DMS114 treated with DMSO at 0.1 percent for 48 hours (cell line): ENCODE measurements around the gene KRT33A.
"Not testable (repeated sequence)": the region's sequence is repeated elsewhere in the genome, so short reads cannot be mapped to it uniquely, and the experiment has no call there.

Experiments
- DNase-seq: peaks from one replicate; lab custom pipeline; 2025; ENCODE audit not compliant: unreplicated experiment; lab: John Stamatoyannopoulos, UW

Gene KRT33A

DNA sequence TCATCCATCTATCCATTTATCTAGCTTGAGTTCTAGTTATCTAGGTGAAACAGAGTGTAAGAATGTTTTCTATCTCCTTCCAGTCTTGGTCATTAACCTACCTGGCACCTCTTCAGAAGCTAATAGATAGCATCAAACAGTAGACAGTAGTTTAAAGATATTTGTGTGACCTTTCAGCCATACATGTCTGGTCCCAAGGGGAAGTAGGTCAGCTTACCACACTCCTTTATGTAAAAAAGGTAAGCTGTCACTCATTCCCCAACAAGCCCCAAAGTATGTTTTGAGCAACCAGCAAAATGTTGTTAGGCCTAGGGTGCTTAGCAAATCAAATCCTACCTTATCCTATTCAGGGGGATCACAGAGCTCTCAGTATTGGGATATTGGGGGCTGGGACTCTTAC lies 15.4 kb upstream of the KRT33A start:
- no peak for DNase-seq

DNA sequence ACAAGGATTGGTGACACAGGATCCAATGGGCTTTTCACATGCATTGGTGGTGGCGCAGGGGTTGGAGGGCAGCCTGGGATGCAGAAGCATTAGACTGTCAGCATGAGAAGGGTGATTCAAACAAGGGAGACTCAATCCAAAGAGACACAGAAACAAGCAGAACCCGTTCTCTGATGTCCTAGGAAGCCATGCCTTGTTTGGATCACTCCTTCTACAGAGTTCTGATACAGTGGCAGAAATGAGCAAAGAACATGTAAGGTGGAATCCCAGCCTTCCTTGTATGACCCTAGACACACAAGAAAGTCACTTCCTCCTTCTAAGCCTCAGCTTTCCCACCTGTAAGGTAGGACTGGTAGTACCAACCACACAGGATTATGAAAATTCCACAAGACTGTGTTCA lies 13.3 kb upstream of the KRT33A start:
- DNase-seq = no peak

DNA sequence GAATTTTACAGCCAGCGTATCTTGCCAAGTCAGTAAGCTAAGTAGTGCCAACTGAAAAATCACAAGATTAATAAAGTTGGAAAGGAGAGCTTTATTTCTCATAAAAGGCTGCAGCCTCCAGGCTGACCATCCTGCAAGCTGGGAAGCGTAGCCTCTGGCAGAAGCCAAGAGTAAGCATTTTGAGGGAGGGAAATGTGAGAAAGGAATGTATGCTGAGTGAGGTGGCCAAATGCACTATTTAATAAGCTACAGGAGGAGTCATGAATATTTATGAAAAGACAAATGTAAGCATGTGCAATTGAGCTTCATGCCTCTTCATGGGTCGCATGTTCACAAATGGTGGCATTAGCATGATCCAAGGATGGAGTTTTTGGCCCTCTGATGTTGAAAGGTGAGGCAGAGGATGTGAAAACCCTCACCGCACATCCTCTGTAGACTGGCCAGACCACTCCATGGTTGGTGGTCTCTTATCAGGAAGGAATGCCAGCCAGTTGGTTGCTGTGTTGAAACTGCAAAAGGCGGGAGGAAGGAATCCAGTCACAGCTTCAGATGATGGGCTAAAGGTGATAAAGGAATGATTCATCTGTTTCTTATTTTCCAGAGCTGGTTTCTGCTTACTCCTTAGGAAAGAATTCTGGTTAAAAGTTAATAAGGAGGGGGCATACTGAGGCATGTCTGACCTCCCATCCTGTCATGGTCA lies 9.8 kb upstream of the KRT33A start:
- no peak for DNase-seq

DNA sequence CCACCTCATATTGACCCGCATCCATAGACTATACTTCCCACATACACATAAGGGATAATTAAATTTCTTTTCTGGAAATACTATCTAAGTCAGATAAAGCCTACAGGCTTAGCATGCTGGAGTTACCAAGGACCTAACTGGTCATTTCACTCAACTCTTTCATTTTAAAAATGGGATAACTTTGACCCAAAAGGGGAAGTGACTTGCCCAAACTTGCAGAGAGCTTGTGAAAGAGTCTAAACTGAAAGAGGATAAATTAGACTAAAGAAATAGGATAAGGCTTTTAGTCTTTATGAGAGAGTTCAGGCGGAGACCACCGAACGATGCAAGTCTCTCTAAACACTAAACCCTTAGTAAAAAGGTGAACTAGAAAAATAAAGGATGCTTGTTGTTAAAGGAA lies 3.9 kb upstream of the KRT33A start:
- no peak for DNase-seq

DNA sequence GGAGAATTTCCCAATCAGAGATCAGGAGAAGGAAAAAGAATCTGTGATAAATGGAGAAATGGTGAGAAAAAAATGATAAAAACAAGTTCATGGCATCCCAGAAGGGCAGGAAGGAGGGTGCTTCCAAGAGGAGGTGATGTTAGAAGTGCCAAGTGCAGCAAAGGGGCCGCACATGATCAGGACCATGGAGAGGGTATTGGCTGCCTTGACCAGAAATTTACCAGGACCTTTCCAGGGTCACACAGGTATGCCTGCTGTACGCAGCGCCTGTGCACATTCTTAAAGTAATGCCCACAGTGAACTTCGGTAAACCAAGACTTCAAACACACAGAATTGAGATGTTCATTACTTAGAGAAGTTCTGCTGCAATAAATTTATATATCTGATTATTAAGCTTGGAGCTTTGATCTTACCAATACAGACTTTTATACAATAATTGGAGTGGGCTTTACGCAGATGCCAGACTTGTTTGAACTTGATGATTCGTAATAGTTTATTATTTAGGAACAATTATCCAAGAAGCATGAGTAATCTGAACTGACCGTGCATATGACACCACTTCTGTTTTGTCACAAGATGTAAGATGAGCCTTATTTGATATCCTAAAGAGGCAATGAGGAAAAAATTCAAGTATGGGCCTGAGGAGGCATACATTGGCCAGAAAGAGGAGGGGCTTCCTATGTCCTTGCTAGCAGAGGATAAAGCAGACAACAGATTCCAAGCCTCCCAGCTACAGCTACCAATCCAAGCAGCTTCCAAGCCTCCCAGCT lies 2.2 kb upstream of the KRT33A start:
- DNase-seq = no peak

DNA sequence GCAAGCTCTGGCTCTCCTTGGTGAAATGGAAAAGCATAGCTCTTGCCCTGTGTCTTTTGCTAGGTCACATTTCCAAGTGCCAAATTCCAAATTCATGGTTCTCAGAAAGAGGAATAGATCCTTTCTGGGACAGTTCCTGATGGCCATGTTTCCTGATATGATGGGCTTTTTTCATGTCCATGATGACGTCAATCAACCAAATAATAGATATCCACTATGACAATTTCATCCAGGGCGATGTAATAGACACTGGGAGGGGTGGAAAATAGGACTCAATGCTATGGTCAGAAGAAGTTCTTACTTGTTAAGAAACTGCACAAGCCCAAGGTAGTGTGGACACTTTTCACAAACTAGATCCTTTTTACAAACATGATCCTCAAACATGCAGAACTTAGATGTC lies 549 bp upstream of the KRT33A start:
- DNase-seq = no peak

DNA sequence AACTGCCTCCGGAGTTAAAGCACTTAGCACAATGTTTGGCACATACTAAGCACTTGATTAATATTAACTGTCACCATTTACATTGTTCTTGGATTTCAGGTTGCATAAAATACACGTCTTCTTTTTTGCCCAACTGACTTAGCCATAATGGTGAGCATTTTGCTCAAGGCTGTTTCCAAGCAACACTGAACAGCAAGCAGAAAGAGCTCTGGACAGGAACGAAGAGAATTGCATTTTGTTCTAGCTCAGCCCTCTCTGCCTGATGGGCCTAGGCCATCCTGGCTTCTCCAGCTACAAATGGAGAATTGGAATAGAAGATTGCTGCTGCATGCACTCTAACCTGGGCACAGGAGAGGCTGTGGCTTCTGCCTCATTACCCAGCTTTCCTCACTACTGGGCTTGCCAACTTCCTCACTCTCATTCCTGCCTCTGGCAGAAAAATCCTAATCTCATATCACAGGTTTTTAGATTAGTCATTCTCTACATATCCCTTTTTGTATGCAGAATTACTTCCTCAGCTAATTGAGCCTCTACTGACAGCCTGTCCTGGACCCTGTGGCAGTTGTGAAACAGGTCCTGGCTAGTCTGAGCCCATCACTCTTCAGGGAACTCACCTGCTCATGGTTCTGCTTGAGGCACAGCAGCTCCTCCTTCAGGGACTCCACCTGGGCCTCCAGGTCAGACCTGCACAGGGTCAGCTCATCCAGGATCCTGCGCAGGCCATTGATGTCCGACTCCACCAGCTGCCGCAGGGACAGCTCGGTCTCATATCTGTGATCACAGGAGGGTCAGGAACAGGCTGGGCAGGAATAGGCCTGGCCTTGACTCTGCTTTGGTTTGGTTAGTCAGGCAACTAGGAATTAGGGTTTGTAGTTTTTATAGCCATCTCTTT lies 2.5 kb downstream of the KRT33A start:
- DNase-seq = no peak

DNA sequence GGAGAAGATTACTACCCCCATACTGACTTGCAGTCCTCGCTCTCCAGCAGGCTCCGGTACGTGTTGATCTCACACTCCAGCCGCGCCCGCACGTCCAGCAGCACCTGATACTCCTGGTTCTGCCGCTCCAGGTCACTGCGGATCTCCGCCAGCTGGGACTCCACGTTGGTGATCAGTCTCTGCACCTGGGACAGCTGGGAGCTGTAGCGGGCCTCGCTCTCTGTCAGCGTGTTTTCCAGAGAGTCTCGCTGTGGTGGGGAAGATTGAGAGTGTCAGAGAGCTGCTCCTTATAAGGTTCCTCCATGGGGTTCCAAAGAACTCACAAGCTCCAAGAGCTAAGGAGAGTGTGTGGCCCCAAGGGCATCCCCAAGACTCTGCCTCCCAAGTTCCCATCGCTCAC lies 4.2 kb downstream of the KRT33A start:
- DNase-seq = not testable (repeated sequence)

DNA sequence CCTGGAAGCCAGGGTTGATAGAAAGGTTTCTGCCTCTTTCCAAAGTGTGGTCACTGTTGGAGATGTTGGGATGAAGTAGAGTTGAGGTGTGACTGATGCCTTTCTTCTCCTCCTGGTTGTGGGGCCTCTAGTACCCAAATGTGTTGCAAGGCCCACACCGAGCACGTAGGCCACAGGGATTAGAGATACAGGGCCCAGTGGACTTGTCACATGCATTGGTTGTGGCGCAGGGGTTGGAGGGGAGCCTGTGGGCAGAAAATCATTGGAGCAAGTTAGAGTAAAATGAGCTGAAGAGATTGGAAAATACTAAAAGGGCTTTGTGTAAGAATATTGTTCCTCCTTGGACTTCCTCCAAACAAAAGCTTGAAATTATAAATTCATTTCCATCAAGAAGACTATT lies 4.6 kb downstream of the KRT33A start:
- no peak for DNase-seq

DNA sequence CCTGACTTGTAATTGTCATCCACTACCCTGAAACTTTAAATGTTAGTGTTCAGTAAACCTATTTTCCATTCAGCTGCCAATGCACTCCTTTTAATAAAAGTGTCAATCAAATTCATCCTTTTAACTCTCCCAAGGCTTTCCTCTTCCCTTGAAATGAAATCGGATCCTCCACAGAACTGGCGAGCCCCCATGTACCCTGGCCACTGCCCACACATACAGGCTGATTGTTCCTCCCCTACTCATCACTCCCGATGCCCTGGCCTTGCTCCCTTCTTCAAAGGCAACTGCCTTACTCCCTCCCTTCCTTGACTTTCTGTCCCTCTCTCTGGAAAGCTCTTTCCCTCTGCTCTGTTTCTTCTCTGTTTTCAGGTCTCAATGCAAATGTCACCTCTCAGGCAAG lies 7.6 kb downstream of the KRT33A start:
- DNase-seq = no peak

DNA sequence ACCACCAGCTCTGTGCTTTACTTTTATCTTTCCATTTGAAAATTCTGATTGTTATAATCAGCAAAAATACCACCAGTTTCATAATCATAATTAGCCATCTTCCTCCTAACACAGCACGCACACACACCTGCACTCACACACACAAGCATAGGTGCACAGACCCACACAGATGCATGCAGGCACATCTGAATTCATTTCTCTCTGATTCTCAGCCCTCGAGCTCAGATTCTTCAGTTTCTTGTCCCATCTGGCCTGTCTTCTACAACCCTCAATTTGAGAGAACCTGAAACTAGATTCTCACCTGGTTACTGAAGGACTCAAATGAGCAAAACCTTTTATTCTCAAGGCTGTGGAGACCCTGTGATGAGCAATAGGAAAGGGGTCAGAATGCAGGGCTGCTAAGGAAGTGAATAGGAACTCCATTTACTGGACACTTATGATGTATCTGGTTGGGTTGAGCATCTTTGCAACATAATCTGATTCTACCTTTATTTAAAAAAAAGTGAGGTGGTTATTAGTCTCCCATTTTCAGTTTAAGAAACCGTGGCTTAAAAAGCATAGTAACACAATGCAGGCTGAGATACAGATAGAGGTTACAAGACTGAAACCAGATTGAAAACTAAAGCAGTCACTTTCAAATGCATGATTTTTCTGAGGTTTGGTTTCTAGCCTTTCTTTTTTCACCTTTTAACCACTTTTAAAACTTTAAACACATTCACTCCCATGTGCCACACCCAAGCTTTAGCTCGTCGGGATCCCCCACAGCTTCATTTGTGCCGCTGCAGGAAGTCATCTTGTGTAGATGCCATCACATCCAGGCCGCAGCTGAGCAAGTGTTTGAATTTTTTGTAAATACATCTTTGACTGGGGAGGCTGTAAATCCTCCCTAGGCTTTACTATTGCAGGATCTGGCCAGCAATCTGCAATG lies 9.4 kb downstream of the KRT33A start:
- DNase-seq = no peak

DNA sequence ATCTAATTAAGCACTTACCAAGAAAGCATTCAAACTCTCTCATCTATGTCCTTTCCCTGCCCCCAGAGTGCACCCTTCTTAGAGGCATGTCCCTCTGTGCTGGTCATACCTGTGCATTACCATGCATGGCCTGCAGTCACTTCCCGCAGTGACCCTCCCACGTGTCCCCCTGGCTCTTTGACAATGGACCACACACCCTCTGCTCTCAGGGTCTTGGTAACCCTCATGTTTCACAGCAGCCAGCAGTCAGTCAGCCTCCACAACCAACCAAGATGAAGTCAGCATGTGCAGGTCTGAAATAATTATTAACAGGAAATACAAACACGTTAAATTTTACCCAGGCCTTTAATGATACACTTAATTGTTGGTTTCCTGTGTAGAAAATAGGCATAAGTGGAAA lies 10.1 kb downstream of the KRT33A start:
- no peak for DNase-seq

DNA sequence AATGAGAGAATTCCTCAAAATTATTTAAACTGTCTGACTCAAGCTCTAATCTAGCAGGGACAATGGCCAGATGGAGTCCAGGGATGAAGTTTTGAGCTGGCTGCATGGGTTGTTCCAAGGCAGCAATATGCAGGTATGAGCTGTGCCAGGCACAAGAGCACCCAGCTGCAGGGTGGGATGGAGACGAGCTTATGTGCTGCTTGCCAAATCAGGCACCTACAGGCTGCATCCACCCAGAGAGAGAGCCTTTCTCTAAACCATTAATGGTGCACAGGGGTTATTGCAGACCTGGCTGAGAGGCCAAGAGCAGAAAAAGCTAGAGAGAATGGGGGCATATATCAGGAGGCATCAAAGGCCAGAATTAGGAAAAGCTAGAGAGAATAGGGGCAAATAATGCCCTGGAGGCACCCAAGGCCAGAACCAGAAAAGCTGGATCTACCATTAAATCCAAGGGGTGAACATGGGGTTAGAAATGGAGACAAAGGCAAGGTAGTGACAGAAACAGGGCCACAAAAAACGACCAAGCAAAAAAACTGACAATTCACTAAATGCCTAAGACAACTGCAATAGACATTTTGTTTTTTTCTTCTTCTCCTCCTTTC lies 11.0 kb downstream of the KRT33A start:
- no peak for DNase-seq

DNA sequence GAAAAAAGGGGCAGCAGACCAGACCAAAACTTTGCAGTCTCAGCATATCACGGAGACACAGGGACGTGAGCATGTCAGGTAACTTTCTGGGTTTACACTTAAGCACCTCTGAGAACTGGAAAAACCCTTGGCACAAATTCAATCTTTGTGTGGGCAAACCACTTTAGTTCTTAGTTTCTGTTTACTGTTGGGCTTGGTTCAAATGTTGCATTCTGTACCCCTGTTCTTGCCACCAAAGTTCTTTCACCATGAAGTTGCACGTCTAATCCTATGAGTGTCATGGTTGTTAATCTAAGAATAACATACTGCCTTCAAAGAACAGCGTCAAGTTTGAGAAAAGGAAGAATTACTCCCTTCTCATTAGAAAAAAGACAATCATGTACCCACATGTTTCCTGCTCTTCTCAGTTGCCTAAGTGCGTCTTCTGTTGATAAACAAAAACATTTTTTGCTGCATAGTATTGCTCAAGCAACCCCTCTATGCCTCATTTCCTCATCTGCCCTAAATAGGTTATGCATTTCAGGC lies 11.6 kb downstream of the KRT33A start:
- no peak for DNase-seq

DNA sequence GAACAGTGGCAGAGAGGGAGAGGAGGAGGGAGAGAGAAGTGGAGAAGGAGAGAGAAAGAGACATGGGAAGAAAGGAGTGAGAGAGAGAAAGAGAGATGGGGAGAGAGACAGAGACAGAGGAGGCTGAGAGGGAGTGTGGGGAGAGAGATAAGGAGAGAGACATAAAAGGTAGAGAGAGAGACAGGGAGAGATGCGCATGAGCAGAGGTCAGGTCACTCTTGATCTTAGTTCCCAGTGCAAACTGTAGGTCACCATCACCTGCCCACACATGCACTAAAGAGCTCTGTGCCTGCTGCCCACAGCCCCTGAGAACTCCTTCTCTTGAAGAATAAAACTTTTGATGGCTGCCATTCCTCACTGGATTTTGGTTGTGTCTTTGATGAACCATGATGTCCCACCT lies 14.9 kb downstream of the KRT33A start:
- no peak for DNase-seq

DNA sequence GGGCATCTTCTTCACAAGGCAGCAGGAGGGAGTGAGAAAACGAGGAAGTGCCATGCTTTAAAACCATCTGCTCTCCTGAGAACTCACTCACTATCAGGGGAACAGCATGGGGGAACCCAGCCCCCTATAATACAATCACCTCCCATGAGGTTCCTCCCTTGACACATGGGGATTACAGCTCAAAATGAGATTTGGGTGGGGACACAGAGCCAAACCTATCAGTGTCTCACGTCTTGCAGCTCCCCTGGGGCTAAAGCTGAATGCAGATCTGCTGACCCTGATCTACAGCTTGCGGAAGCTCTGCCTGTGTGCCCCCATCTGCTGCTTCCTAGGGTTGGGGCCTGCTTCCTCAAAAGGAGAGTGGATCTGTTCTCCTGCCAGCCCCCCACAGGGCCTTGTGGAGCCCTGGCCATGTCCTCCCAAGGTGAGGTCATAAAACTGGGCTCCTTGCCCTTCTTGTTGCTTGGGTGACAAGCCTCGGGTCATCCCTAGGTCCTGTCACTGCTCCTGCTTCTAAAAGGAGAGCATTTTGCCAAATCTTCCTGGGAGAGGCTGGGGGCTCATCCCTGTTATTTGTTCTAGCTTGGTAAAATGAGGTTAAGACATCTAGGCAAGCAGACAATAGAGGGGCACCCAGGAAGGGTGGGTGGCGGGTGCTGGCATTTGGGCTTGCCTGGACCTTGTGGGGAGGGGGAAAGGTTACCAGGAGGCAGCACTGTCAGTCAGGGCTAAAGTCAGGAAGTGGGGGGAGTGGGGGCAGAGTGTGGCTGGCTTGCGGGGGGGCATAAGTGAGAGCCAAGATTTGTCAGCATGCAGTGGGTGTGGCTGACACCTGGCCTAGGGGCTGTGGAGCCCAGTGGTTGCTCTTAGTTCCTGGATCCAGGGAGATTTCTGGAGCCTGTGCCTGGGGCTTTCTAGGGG lies 16.0 kb downstream of the KRT33A start:
- DNase-seq = no peak

DNA sequence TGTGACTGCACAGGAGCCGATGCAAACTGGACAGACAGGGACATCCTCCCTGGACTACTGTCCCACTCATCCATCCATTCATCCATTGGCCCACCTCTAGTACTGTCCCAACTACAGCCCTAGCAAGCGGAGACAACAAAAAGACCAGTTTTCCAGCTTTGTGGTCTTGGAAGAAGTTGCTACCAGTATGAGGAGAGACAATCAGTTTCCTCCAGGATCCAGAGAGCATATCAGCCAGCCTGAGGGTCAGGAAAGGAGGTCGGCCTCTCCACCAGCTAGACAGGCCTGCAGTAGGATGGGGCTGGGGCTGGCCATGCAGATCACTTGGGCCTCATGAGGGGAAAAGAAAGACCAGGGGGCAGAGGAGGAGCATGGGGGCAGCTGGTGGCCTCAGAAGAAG lies 16.8 kb downstream of the KRT33A start:
- no peak for DNase-seq

DNA sequence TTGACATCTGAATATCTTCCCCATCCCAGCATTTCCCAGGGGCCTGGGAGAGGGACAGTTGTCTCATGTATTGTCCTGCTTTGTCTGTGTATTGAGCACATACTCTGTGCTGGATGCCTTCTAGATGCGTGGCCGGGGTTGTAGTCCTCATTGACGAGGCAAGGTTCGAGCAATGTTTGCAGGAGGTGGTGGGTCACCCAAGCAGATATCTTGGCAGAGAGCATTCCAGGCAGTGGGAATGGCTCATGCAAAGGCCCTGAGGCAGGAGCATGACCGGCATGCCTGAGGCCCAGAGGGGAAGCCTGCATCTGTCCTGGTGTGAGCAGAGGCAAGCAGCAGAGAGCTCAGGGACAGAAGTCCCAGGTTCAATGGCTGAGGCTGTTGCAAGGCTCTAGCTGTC lies 17.5 kb downstream of the KRT33A start:
- no peak for DNase-seq

DNA sequence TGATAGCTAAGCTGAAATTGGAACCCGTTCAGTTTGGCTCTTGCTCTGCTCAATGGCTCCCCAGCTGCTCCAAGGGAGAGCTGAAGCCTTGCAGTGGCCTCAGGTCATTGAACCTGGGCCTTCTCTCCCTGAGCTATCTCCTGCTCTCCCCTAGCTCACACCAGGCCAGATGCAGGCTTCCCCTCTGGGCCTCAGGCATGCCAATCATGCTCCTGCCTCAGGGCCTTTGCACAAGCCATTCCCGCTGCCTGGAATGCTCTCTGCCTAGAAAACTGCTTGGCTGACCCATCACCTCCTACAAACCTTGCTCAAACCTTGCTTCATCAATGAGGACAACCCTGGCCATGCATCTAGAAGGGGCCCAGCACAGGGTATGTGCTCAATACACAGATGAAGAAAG lies 18.4 kb downstream of the KRT33A start:
- no peak for DNase-seq
